NCI-H146 treated with DMSO at 0.1 percent for 48 hours (cell line): ENCODE results near the gene PRR33.

ENCODE experiments used
- DNase-seq: peaks from one replicate; lab custom pipeline; 2025; ENCODE audit not compliant: unreplicated experiment; lab: John Stamatoyannopoulos, UW

PRR33 gene

DNA sequence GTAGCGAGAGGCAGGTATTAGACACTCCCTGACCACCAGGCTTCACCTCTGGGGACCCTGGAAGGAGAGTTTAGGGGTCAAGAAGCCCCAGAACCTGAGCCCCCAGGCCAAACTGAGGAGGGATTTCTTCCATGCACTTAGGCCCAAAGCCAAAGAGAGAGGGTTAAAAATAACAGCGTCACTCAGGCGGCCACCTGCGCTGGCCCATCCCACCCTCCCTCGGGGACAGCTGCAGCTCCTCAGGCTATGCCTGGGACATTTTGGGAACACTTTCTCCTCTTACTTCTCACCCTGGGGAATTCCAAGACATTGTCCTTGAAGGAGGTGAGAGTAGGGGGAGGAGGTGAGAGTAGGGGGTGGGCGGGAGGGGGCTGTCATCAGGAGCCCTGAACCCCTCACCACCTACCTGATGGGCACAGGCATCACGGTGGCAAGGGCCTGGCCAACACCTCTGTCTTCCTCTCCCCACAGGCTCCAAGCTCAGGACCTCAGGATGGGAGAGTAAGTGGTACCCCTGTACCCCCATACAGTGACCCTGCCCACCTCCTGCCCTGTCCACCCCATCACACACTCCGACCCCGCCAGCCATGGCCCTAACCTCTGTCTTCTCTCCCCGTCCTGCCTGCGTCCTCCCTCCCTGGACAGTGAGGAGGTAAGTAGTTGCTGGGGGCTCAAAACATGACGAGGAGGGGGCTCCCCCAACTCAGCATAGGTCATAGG lies 52.3 kb downstream of the PRR33 start:
- DNase-seq, result no peak

DNA sequence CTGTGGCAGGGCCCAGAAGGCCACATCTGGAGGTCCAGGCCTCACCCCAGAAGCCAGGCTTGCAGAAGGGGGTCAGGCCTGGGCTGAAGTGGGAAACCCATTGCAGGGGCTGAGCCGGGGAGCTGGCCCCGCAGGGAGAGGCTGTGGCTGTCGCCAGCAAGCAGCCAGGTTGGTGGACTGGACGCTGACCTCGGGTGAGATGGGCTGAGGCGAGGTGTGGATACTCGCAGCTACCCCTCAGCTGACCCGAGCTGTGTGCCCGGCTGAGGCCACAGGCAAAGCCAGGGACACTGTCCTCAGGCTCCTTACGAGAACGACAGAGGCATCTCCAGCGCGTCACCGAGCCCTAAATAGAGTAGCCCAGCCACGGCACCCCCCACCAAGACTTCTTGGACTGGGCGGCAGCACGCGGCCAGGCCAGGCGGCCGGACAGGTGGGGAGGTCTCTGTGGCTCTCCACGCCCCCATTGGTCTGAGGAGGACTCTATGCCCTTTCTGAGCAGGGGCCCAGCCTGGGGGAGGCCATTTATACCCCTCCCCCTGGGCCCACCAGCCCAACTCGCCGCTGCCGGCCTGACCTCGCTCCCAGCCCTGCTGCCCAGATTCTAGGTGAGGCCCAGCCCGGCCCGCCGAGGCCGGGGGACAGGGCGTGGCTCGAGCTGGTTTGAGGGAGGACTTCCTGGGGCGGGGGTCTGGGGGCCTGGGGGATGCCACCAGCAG lies 53.1 kb downstream of the PRR33 start, which contains the start of gene TNNI2:
Gene TNNI2 (plus strand): TSS at position 556 of the 719 bp plus-strand sequence. CDS start 716 bp downstream, outside the sequence.
- no peak for DNase-seq
